GM23248 (cell line): ENCODE measurements around the gene KCNK15.

Source experiments
- EZH2 ChIP-seq: fragments of 200-600 bp; sonication (generic); IDR thresholded peaks from 2 replicates; pipeline ENCODE4 v1.6.1; 2018; ENCODE audit warnings: antibody characterized with exemption, mild to moderate bottlenecking; ENCODE audit not compliant: insufficient read depth, poor library complexity, severe bottlenecking
- EZH2phosphoT487 ChIP-seq: fragments of 200-600 bp; sonication (generic); IDR thresholded peaks from 2 replicates; pipeline ENCODE4 v1.6.1; 2018; ENCODE audit warnings: antibody characterized with exemption, moderate library complexity, mild to moderate bottlenecking, low read depth; ENCODE audit not compliant: insufficient read depth

DNA sequence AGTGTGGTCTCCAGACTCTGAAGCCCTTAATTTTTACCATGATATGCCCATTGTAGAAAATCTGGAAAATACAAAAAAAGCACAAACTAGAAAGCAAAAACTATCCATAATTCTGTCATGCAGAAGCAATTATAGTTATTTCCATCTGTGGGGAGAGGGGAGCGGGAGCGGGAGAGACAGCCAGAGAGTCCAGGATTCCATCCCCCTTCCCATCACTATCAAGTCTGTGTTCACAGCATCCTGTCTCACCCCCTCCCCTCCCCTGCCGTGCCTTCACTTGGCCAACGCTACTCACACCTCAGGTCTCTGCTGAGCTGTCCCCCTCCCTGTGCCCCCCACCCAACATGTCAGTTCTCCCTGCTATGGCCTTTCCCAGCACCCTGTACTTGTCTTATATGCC lies 50.2 kb downstream of the KCNK15 start:
- TF ChIP-seq EZH2 (no peak), EZH2phosphoT487 (no peak)
